AG09309 (cell line): Measurements from ENCODE around the gene SIGMAR1.

Source experiments
- DNase-seq: peaks from one replicate; pipeline ENCODE4 v3.0.0-alpha.2; 2010; ENCODE audit warnings: low read depth
- H3K4me3 ChIP-seq: 2 replicates; pipeline ENCODE4 v1.5.1; 2011; ENCODE audit warnings: mild to moderate bottlenecking, low read depth, low read length, moderate library complexity; ENCODE audit not compliant: control insufficient read depth
- CTCF ChIP-seq: IDR thresholded peaks from 2 replicates; pipeline ENCODE4 v1.5.1; 2011; ENCODE audit warnings: mild to moderate bottlenecking, low read depth, low read length, inconsistent platforms; ENCODE audit not compliant: insufficient read depth, control insufficient read depth; ENCODE audit errors: missing control alignments

The SIGMAR1 gene

GRCh38 chr9:34665067-34665380 lies 27.4 kb upstream of the SIGMAR1 start:
- DNase-seq = no peak
- no peak for TF ChIP-seq CTCF

GRCh38 chr9:34664281-34665066 lies 26.9 kb upstream of the SIGMAR1 start:
- peak overlapping the region; percentile 70 for H3K4me3 ChIP-seq
- DNase-seq = peak; percentile 37
- peak; percentile 99 for TF ChIP-seq CTCF

More at GRCh38 chr9:34665067-34665380, 27.4 kb upstream of the SIGMAR1 start:
- peak overlapping the region; percentile 70 for H3K4me3 ChIP-seq

- DNase-seq = no peak
- no peak for TF ChIP-seq CTCF
- no peak overlapping the region for H3K4me3 ChIP-seq
These were observed 25.7 kb upstream of the SIGMAR1 start for GRCh38 chr9:34663303-34663605.

GRCh38 chr9:34662526-34663302 lies 25.1 kb upstream of the SIGMAR1 start, which contains the start of gene CCL27:
Gene CCL27, minus strand, starts transcription at chr9:34662657. Its CDS starts 24 bp downstream, at chr9:34662633.
- no peak for TF ChIP-seq CTCF
- H3K4me3 ChIP-seq = no peak within 1 kb of the TSS
- no peak for DNase-seq

GRCh38 chr9:34659592-34660253 lies 22.1 kb upstream of the SIGMAR1 start:
- no peak for DNase-seq
- no peak overlapping the region for H3K4me3 ChIP-seq
- no peak for TF ChIP-seq CTCF

GRCh38 chr9:34658461-34658860 lies 20.9 kb upstream of the SIGMAR1 start:
- no peak for TF ChIP-seq CTCF
- H3K4me3 ChIP-seq = no peak overlapping the region
- no peak for DNase-seq
